HepG2 (cell line): Measurements from ENCODE around the gene SPDYE16. TPM values are rescaled to one million over a fixed set of nuclear protein-coding genes. Genes with fewer than 3 reads are reported as not detected.

ENCODE experiments used
- AGO1 ChIP-seq: fragments of 200-400 bp; formaldehyde crosslinking; IDR thresholded peaks from 2 replicates; pipeline ENCODE4 v1.6.1; 2017; ENCODE audit warnings: mild to moderate bottlenecking, low read depth, low read length, moderate library complexity; ENCODE audit not compliant: poor library complexity, severe bottlenecking
- ERF ChIP-seq: IDR thresholded peaks from 2 replicates; pipeline ENCODE4 v1.6.1; 2018; ENCODE audit warnings: missing biosample characterization, missing genetic modification reagents
- FOXJ3 ChIP-seq: sonication (generic); formaldehyde crosslinking; IDR thresholded peaks from 2 replicates; pipeline ENCODE4 v1.4.0; 2020; ENCODE audit warnings: missing genetic modification reagents, mild to moderate bottlenecking, borderline replicate concordance
- GTF2F1 ChIP-seq: fragments of 150-350 bp; IDR thresholded peaks from 2 replicates; pipeline ENCODE4 v1.6.1; 2014; ENCODE audit warnings: low read length
- MEF2D ChIP-seq: sonication (generic); formaldehyde crosslinking; IDR thresholded peaks from 2 replicates; pipeline ENCODE4 v1.5.1; 2020; ENCODE audit warnings: mild to moderate bottlenecking, missing genetic modification reagents
- MZF1 ChIP-seq: sonication (generic); formaldehyde crosslinking; IDR thresholded peaks from 2 replicates; pipeline ENCODE4 v1.8.1; 2023; ENCODE audit warnings: mild to moderate bottlenecking, missing genetic modification reagents, borderline replicate concordance
- SMARCC2 ChIP-seq: fragments of 450-650 bp; IDR thresholded peaks from 2 replicates; pipeline ENCODE4 v1.6.1; 2017; ENCODE audit warnings: antibody characterized with exemption, mild to moderate bottlenecking
- THAP11 ChIP-seq: IDR thresholded peaks from 2 replicates; pipeline ENCODE4 v1.6.1; 2016; ENCODE audit warnings: missing biosample characterization, missing genetic modification reagents
- ZFP36L2 ChIP-seq: sonication (generic); formaldehyde crosslinking; IDR thresholded peaks from 2 replicates; pipeline ENCODE4 v1.4.0; 2020; ENCODE audit warnings: missing genetic modification reagents
- ZNF224 ChIP-seq: sonication (generic); formaldehyde crosslinking; IDR thresholded peaks from 2 replicates; pipeline ENCODE4 v1.5.0; 2020; ENCODE audit warnings: mild to moderate bottlenecking, missing genetic modification reagents
- ZNF451 ChIP-seq: sonication (generic); formaldehyde crosslinking; IDR thresholded peaks from 2 replicates; pipeline ENCODE4 v1.5.0; 2020; ENCODE audit warnings: mild to moderate bottlenecking, missing genetic modification reagents
- ZNF556 ChIP-seq: sonication (generic); formaldehyde crosslinking; IDR thresholded peaks from 2 replicates; pipeline ENCODE4 v1.4.0; 2020; ENCODE audit warnings: mild to moderate bottlenecking, missing genetic modification reagents, borderline replicate concordance
- ZNF569 ChIP-seq: sonication (generic); formaldehyde crosslinking; IDR thresholded peaks from 2 replicates; pipeline ENCODE4 v1.5.0; 2020; ENCODE audit warnings: mild to moderate bottlenecking, missing genetic modification reagents, moderate library complexity, borderline replicate concordance
- ZNF572 ChIP-seq: sonication (generic); formaldehyde crosslinking; IDR thresholded peaks from 2 replicates; pipeline ENCODE4 v1.5.1; 2020; ENCODE audit warnings: mild to moderate bottlenecking, missing genetic modification reagents
- ZNF615 ChIP-seq: sonication (generic); formaldehyde crosslinking; IDR thresholded peaks from 2 replicates; pipeline ENCODE4 v1.5.0; 2020; ENCODE audit warnings: mild to moderate bottlenecking, missing genetic modification reagents, borderline replicate concordance
- polyA plus RNA-seq, 8 experiments: library from polyadenylated mRNA; depleted of rRNA in 3 of 8; stranded (reverse) in 7 of 8; unstranded in 1 of 8; fragments of >200 nt; fragmentation: Illumina TruSeq in 4 of 8; extraction: Trizol in 4 of 8; gene quantifications; 2 replicates each; pipeline versions ENCODE4 v1.2.1 to v1.2.3, GENCODE V29; 2011 to 2016; ENCODE audit warnings: low read depth in 4 of 8, missing spikeins in 1 of 8, mixed read lengths in 1 of 8; ENCODE audit not compliant: insufficient read depth in 1 of 8
- total RNA-seq, 5 experiments: library from RNA; depleted of rRNA; stranded (reverse); fragments of >200 nt; fragmentation: Illumina TruSeq; extraction: Trizol; gene quantifications; 2 replicates each; pipeline ENCODE4 v1.2.3, GENCODE V29; 2016; ENCODE audit warnings: low read depth in 1 of 5
- TF ChIP-seq, protein P1 (sequence below), 2 experiments: sonication (generic) in 1 of 2; formaldehyde crosslinking in 1 of 2; IDR thresholded peaks; 2 replicates each; pipeline versions ENCODE4 v1.6.1 to v1.9.0; 2014 to 2022; ENCODE audit warnings: antibody characterized with exemption in 1 of 2, borderline replicate concordance in 1 of 2, inconsistent platforms in 1 of 2, low read depth in 1 of 2, missing genetic modification reagents in 1 of 2
- TF ChIP-seq, protein P2 (sequence below): IDR thresholded peaks from 2 replicates; pipeline ENCODE4 v1.6.1; 2016; ENCODE audit warnings: low read depth
- TF ChIP-seq, protein P3 (sequence below): sonication (generic); formaldehyde crosslinking; IDR thresholded peaks from 2 replicates; pipeline ENCODE4 v1.5.0; 2020; ENCODE audit warnings: missing genetic modification reagents
- TF ChIP-seq, protein P4 (sequence below): IDR thresholded peaks from 2 replicates; pipeline ENCODE4 v1.6.1; 2018; ENCODE audit warnings: missing genetic modification reagents

The SPDYE16 gene
- total and polyA plus RNA-seq, 2 of the 13 experiments (the other 11 are each of a cell fraction or from before 2014, with no cell fraction given), result 0.11 TPM; not detected in 1

DNA sequence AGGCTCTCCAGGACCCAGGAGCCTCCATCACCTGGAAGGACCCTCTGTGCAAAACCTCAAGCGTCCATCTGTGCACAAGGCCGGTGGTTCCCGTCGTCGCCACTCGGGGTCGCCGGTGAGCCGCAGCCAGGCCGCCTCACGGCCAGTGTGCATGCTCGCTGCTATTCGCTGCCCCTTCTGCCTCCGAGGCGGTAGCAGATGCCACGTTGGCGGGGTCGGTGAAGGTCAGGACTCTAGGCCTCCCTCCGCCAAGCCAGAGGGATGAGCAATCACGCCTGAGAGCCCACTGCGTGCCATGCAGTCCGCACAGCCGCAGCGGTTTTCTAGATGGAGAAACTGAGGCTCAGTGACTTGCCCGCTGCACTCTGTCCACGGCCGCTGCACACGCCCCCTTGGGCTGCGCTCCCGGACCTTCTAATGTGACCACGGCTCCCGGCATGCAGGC lies 27.1 kb downstream of the SPDYE16 start (continued):
- TF ChIP-seq, protein P1, sequence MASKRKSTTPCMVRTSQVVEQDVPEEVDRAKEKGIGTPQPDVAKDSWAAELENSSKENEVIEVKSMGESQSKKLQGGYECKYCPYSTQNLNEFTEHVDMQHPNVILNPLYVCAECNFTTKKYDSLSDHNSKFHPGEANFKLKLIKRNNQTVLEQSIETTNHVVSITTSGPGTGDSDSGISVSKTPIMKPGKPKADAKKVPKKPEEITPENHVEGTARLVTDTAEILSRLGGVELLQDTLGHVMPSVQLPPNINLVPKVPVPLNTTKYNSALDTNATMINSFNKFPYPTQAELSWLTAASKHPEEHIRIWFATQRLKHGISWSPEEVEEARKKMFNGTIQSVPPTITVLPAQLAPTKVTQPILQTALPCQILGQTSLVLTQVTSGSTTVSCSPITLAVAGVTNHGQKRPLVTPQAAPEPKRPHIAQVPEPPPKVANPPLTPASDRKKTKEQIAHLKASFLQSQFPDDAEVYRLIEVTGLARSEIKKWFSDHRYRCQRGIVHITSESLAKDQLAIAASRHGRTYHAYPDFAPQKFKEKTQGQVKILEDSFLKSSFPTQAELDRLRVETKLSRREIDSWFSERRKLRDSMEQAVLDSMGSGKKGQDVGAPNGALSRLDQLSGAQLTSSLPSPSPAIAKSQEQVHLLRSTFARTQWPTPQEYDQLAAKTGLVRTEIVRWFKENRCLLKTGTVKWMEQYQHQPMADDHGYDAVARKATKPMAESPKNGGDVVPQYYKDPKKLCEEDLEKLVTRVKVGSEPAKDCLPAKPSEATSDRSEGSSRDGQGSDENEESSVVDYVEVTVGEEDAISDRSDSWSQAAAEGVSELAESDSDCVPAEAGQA (IDR thresholded peaks at IDR 0.05; ENCODE audit: low read depth), result no peak
- TF ChIP-seq, protein P1 (CRISPR knock-in tag; IDR thresholded peaks at IDR 0.05; ENCODE audit: borderline replicate concordance), result no peak
- TF ChIP-seq MZF1 (CRISPR knock-in tag), result no peak
- TF ChIP-seq GTF2F1, result no peak
- TF ChIP-seq ZNF224 (CRISPR knock-in tag), result 0 out of 2 replicates have a peak, but pooled peaks have one; percentile 41
- TF ChIP-seq THAP11, result 0 out of 2 replicates have a peak, but pooled peaks have one; percentile 26
- no peak for TF ChIP-seq ZNF615 (CRISPR knock-in tag)
- TF ChIP-seq FOXJ3 (CRISPR knock-in tag), result no peak
- no peak for TF ChIP-seq ZFP36L2 (CRISPR knock-in tag)
- peak; percentile 51; the same call in 1 of the 2 replicates for TF ChIP-seq ERF (CRISPR knock-in tag)
- no peak for TF ChIP-seq ZNF569 (CRISPR knock-in tag)
- TF ChIP-seq ZNF451 (CRISPR knock-in tag), result peak; percentile 80; the same call in 1 of the 2 replicates
- TF ChIP-seq, protein P2, sequence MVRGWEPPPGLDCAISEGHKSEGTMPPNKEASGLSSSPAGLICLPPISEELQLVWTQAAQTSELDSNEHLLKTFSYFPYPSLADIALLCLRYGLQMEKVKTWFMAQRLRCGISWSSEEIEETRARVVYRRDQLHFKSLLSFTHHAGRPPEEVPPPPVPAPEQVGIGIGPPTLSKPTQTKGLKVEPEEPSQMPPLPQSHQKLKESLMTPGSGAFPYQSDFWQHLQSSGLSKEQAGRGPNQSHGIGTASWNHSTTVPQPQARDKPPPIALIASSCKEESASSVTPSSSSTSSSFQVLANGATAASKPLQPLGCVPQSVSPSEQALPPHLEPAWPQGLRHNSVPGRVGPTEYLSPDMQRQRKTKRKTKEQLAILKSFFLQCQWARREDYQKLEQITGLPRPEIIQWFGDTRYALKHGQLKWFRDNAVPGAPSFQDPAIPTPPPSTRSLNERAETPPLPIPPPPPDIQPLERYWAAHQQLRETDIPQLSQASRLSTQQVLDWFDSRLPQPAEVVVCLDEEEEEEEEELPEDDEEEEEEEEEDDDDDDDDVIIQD (CRISPR knock-in tag), result no peak
- TF ChIP-seq, protein P3, sequence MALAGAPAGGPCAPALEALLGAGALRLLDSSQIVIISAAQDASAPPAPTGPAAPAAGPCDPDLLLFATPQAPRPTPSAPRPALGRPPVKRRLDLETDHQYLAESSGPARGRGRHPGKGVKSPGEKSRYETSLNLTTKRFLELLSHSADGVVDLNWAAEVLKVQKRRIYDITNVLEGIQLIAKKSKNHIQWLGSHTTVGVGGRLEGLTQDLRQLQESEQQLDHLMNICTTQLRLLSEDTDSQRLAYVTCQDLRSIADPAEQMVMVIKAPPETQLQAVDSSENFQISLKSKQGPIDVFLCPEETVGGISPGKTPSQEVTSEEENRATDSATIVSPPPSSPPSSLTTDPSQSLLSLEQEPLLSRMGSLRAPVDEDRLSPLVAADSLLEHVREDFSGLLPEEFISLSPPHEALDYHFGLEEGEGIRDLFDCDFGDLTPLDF (CRISPR knock-in tag), result no peak
- 0 out of 2 replicates have a peak, but pooled peaks have one; percentile 52 for TF ChIP-seq MEF2D (CRISPR knock-in tag)
- no peak for TF ChIP-seq ZNF556 (CRISPR knock-in tag)
- TF ChIP-seq ZNF572, result 0 out of 2 replicates have a peak, but pooled peaks have one; percentile 35
- peak; percentile 68 for TF ChIP-seq AGO1
- no peak for TF ChIP-seq SMARCC2
- TF ChIP-seq, protein P4, sequence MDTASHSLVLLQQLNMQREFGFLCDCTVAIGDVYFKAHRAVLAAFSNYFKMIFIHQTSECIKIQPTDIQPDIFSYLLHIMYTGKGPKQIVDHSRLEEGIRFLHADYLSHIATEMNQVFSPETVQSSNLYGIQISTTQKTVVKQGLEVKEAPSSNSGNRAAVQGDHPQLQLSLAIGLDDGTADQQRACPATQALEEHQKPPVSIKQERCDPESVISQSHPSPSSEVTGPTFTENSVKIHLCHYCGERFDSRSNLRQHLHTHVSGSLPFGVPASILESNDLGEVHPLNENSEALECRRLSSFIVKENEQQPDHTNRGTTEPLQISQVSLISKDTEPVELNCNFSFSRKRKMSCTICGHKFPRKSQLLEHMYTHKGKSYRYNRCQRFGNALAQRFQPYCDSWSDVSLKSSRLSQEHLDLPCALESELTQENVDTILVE (CRISPR knock-in tag), result no peak
